ENCODE results near the gene WDFY4.

WDFY4 gene

DNA sequence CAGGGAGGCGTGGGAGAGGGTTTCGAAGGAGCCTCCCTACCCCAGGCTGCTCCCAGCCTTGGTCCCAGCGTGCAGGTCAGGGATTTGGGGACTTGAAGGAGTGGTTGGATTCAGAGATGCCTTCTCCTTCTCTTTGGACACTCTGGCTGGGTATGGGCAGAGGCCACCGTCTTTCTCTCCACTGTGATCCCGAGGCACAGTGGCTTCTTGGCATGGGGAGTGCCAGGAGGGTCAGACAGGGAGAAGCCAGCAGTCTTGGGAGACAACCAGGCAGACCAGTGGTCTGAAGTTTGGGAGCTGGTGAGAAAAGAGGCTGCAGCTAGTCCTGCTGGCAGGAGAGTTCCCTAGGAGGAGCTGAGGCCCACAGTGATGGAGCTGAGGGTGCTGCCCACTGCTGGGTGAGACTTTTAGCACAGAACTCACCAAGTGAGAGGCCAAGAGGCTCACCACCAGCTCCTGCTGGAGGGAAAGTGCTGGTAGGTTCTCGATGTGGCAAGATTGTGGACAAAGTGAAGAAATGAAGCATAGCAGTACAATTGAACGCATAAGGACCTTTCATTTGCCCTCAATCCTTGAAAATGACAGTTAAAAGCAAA is 35.2 kb upstream of the WDFY4 start:
- TF ChIP-seq, protein P1, sequence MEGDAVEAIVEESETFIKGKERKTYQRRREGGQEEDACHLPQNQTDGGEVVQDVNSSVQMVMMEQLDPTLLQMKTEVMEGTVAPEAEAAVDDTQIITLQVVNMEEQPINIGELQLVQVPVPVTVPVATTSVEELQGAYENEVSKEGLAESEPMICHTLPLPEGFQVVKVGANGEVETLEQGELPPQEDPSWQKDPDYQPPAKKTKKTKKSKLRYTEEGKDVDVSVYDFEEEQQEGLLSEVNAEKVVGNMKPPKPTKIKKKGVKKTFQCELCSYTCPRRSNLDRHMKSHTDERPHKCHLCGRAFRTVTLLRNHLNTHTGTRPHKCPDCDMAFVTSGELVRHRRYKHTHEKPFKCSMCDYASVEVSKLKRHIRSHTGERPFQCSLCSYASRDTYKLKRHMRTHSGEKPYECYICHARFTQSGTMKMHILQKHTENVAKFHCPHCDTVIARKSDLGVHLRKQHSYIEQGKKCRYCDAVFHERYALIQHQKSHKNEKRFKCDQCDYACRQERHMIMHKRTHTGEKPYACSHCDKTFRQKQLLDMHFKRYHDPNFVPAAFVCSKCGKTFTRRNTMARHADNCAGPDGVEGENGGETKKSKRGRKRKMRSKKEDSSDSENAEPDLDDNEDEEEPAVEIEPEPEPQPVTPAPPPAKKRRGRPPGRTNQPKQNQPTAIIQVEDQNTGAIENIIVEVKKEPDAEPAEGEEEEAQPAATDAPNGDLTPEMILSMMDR (conservative IDR thresholded peaks at IDR 0.05; ENCODE audit: low read depth, low read length), result peak; percentile 7
- DNase-seq (ENCODE audit: low read depth), result no peak
- H3K4me3 ChIP-seq (ENCODE audit: low read length), result no peak overlapping the region

- no peak overlapping the region for H3K4me3 ChIP-seq (ENCODE audit: low read length)
- no peak for DNase-seq (ENCODE audit: low read depth)
- TF ChIP-seq, protein P1 (conservative IDR thresholded peaks at IDR 0.05; ENCODE audit: low read depth, low read length), result no peak
Measured at GRCh38 chr10:48651293-48651692, 33.4 kb upstream of the WDFY4 start.

GRCh38 chr10:48651839-48652238 is 32.8 kb upstream of the WDFY4 start:
- no peak for DNase-seq (ENCODE audit: low read depth)

GRCh38 chr10:48652344-48652743 is 32.3 kb upstream of the WDFY4 start:
- TF ChIP-seq, protein P1 (conservative IDR thresholded peaks at IDR 0.05; ENCODE audit: low read depth, low read length), result no peak
- no peak overlapping the region for H3K4me3 ChIP-seq (ENCODE audit: low read length)
- DNase-seq (ENCODE audit: low read depth), result no peak

More at GRCh38 chr10:48651839-48652238, 32.8 kb upstream of the WDFY4 start:
- H3K4me3 ChIP-seq (ENCODE audit: low read length), result no peak overlapping the region
- TF ChIP-seq, protein P1 (conservative IDR thresholded peaks at IDR 0.05; ENCODE audit: low read depth, low read length), result no peak

- H3K4me3 ChIP-seq (ENCODE audit: low read length), result no peak overlapping the region
- DNase-seq (ENCODE audit: low read depth), result no peak
- TF ChIP-seq, protein P1 (conservative IDR thresholded peaks at IDR 0.05; ENCODE audit: low read depth, low read length), result no peak
Measured at GRCh38 chr10:48653347-48653746, 31.3 kb upstream of the WDFY4 start.

GRCh38 chr10:48653944-48654698 is 30.6 kb upstream of the WDFY4 start:
- TF ChIP-seq, protein P1 (conservative IDR thresholded peaks at IDR 0.05; ENCODE audit: low read depth, low read length), result no peak

More at GRCh38 chr10:48653944-48654698, 30.6 kb upstream of the WDFY4 start:
- H3K4me3 ChIP-seq (ENCODE audit: low read length), result no peak overlapping the region
- no peak for DNase-seq (ENCODE audit: low read depth)

Measured in retinal pigment epithelial cell (primary cell).